ENCODE data around the gene LIMS2.

The LIMS2 gene

GRCh38 chr2:127698553-127699355, 23.4 kb upstream of the LIMS2 start:
- no peak overlapping the region for H3K9ac ChIP-seq (ENCODE audit: low read depth, low read length)
- no peak overlapping the region for H3K4me2 ChIP-seq (ENCODE audit: low read length)
- no peaks in the 10 kb centered on the region for H3K9me3 ChIP-seq (replicated peaks; ENCODE audit: low read length)
- H3K27me3 ChIP-seq (ENCODE audit: control insufficient read depth, insufficient read depth, low read length) = no peaks in the 10 kb centered on the region
- H3K36me3 ChIP-seq (ENCODE audit: insufficient read depth, low read length) = no peaks in the 10 kb centered on the region
- H3K4me3 ChIP-seq (ENCODE audit: low read length) = no peak overlapping the region
- H3K4me1 ChIP-seq (ENCODE audit: control insufficient read depth, insufficient read depth, low read length) = peaks cover 38% of the 10 kb centered on the region

GRCh38 chr2:127697482-127698180, 22.3 kb upstream of the LIMS2 start:
- no peak overlapping the region for H3K9ac ChIP-seq (ENCODE audit: low read depth, low read length)
- peaks cover 30% of the 10 kb centered on the region for H3K4me1 ChIP-seq (ENCODE audit: control insufficient read depth, insufficient read depth, low read length)
- H3K9me3 ChIP-seq (replicated peaks; ENCODE audit: low read length) = no peaks in the 10 kb centered on the region
- no peak overlapping the region for H3K4me2 ChIP-seq (ENCODE audit: low read length)
- H3K4me3 ChIP-seq (ENCODE audit: low read length) = no peak overlapping the region
- H3K27me3 ChIP-seq (ENCODE audit: control insufficient read depth, insufficient read depth, low read length) = no peaks in the 10 kb centered on the region
- no peaks in the 10 kb centered on the region for H3K36me3 ChIP-seq (ENCODE audit: insufficient read depth, low read length)

- H3K9me3 ChIP-seq (replicated peaks; ENCODE audit: low read length) = peaks cover 1% of the 10 kb centered on the region
- peaks cover 18% of the 10 kb centered on the region for H3K4me1 ChIP-seq (ENCODE audit: control insufficient read depth, insufficient read depth, low read length)
- H3K4me2 ChIP-seq (ENCODE audit: low read length) = peak overlapping the region; percentile 78
- no peaks in the 10 kb centered on the region for H3K27me3 ChIP-seq (ENCODE audit: control insufficient read depth, insufficient read depth, low read length)
- no peaks in the 10 kb centered on the region for H3K36me3 ChIP-seq (ENCODE audit: insufficient read depth, low read length)
- H3K4me3 ChIP-seq (ENCODE audit: low read length) = peak overlapping the region; percentile 58
- peak overlapping the region; percentile 51 for H3K9ac ChIP-seq (ENCODE audit: low read depth, low read length)
Measured at GRCh38 chr2:127695491-127696472, 20.5 kb upstream of the LIMS2 start.

- H3K4me1 ChIP-seq (ENCODE audit: control insufficient read depth, insufficient read depth, low read length) = peaks cover 15% of the 10 kb centered on the region
- H3K9me3 ChIP-seq (replicated peaks; ENCODE audit: low read length) = peaks cover 5% of the 10 kb centered on the region
- H3K27me3 ChIP-seq (ENCODE audit: control insufficient read depth, insufficient read depth, low read length) = no peaks in the 10 kb centered on the region
- H3K36me3 ChIP-seq (ENCODE audit: insufficient read depth, low read length) = no peaks in the 10 kb centered on the region
- H3K4me2 ChIP-seq (ENCODE audit: low read length) = peak overlapping the region; percentile 78
- H3K9ac ChIP-seq (ENCODE audit: low read depth, low read length) = peak overlapping the region; percentile 51
- no peak overlapping the region for H3K4me3 ChIP-seq (ENCODE audit: low read length)
Measured at GRCh38 chr2:127694986-127695385, 19.7 kb upstream of the LIMS2 start.

GRCh38 chr2:127690696-127691095, 15.4 kb upstream of the LIMS2 start:
- Histone ChIP-seq H3K9ac (ENCODE audit: low read depth, low read length) (no peak overlapping the region), H3K27me3 (ENCODE audit: control insufficient read depth, insufficient read depth, low read length) (no peaks in the 10 kb centered on the region), H3K36me3 (ENCODE audit: insufficient read depth, low read length) (no peaks in the 10 kb centered on the region), H3K4me3 (ENCODE audit: low read length) (no peak overlapping the region), H3K9me3 (replicated peaks; ENCODE audit: low read length) (peaks cover 11% of the 10 kb centered on the region), H3K4me2 (ENCODE audit: low read length) (no peak overlapping the region), H3K4me1 (ENCODE audit: control insufficient read depth, insufficient read depth, low read length) (peaks cover 11% of the 10 kb centered on the region)

GRCh38 chr2:127688405-127688804, 13.1 kb upstream of the LIMS2 start:
- H3K36me3 ChIP-seq (ENCODE audit: insufficient read depth, low read length) = no peaks in the 10 kb centered on the region
- H3K27me3 ChIP-seq (ENCODE audit: control insufficient read depth, insufficient read depth, low read length) = no peaks in the 10 kb centered on the region
- H3K9ac ChIP-seq (ENCODE audit: low read depth, low read length) = no peak overlapping the region
- H3K4me1 ChIP-seq (ENCODE audit: control insufficient read depth, insufficient read depth, low read length) = peaks cover 6% of the 10 kb centered on the region
- H3K4me2 ChIP-seq (ENCODE audit: low read length) = no peak overlapping the region
- H3K4me3 ChIP-seq (ENCODE audit: low read length) = no peak overlapping the region
- H3K9me3 ChIP-seq (replicated peaks; ENCODE audit: low read length) = peaks cover 11% of the 10 kb centered on the region

GRCh38 chr2:127685410-127686080, 10.2 kb upstream of the LIMS2 start:
- Histone ChIP-seq H3K4me3 (ENCODE audit: low read length) (no peak overlapping the region), H3K9me3 (replicated peaks; ENCODE audit: low read length) (peaks cover 7% of the 10 kb centered on the region), H3K27me3 (ENCODE audit: control insufficient read depth, insufficient read depth, low read length) (no peaks in the 10 kb centered on the region), H3K9ac (ENCODE audit: low read depth, low read length) (no peak overlapping the region), H3K36me3 (ENCODE audit: insufficient read depth, low read length) (no peaks in the 10 kb centered on the region), H3K4me1 (ENCODE audit: control insufficient read depth, insufficient read depth, low read length) (peaks cover 15% of the 10 kb centered on the region), H3K4me2 (ENCODE audit: low read length) (no peak overlapping the region)

- Histone ChIP-seq H3K4me1 (ENCODE audit: control insufficient read depth, insufficient read depth, low read length) (peaks cover 15% of the 10 kb centered on the region), H3K9ac (ENCODE audit: low read depth, low read length) (no peak overlapping the region), H3K4me2 (ENCODE audit: low read length) (peak overlapping the region; percentile 48), H3K36me3 (ENCODE audit: insufficient read depth, low read length) (no peaks in the 10 kb centered on the region), H3K4me3 (ENCODE audit: low read length) (no peak overlapping the region), H3K27me3 (ENCODE audit: control insufficient read depth, insufficient read depth, low read length) (no peaks in the 10 kb centered on the region), H3K9me3 (replicated peaks; ENCODE audit: low read length) (peaks cover 4% of the 10 kb centered on the region)
Measured at GRCh38 chr2:127683757-127684156, 8.4 kb upstream of the LIMS2 start.

- Histone ChIP-seq H3K4me3 (ENCODE audit: low read length) (no peak overlapping the region), H3K27me3 (ENCODE audit: control insufficient read depth, insufficient read depth, low read length) (peaks cover 4% of the 10 kb centered on the region), H3K4me1 (ENCODE audit: control insufficient read depth, insufficient read depth, low read length) (peaks cover 15% of the 10 kb centered on the region), H3K4me2 (ENCODE audit: low read length) (no peak overlapping the region), H3K9ac (ENCODE audit: low read depth, low read length) (no peak overlapping the region), H3K9me3 (replicated peaks; ENCODE audit: low read length) (no peaks in the 10 kb centered on the region), H3K36me3 (ENCODE audit: insufficient read depth, low read length) (no peaks in the 10 kb centered on the region)
Measured at GRCh38 chr2:127683056-127683455, 7.7 kb upstream of the LIMS2 start.

- peaks cover 15% of the 10 kb centered on the region for H3K4me1 ChIP-seq (ENCODE audit: control insufficient read depth, insufficient read depth, low read length)
- no peak overlapping the region for H3K4me2 ChIP-seq (ENCODE audit: low read length)
- no peak overlapping the region for H3K9ac ChIP-seq (ENCODE audit: low read depth, low read length)
- H3K9me3 ChIP-seq (replicated peaks; ENCODE audit: low read length) = no peaks in the 10 kb centered on the region
- H3K36me3 ChIP-seq (ENCODE audit: insufficient read depth, low read length) = no peaks in the 10 kb centered on the region
- H3K4me3 ChIP-seq (ENCODE audit: low read length) = no peak overlapping the region
- H3K27me3 ChIP-seq (ENCODE audit: control insufficient read depth, insufficient read depth, low read length) = peaks cover 12% of the 10 kb centered on the region
Measured at GRCh38 chr2:127681976-127682857, 6.9 kb upstream of the LIMS2 start.
